Epithelial cell of esophagus (primary cell): ENCODE measurements around the gene NUDT1.
A peak's percentile ranks its signal among the peaks of the same experiment; 100 is the strongest.

Experiments used
- DNase-seq: peaks from one replicate; pipeline ENCODE4 v3.0.0; 2010; ENCODE audit warnings: low read depth
- H3K4me3 ChIP-seq: 2 replicates; pipeline ENCODE4 v1.5.1; 2011; ENCODE audit warnings: mild to moderate bottlenecking, low read length, control low read depth
- TF ChIP-seq, protein P1 (sequence below): IDR thresholded peaks from 2 replicates; pipeline ENCODE4 v1.5.1; 2011; ENCODE audit warnings: low read depth, mild to moderate bottlenecking, low read length, control low read depth, inconsistent platforms; ENCODE audit not compliant: insufficient read depth; ENCODE audit errors: missing control alignments

NUDT1 gene

DNA sequence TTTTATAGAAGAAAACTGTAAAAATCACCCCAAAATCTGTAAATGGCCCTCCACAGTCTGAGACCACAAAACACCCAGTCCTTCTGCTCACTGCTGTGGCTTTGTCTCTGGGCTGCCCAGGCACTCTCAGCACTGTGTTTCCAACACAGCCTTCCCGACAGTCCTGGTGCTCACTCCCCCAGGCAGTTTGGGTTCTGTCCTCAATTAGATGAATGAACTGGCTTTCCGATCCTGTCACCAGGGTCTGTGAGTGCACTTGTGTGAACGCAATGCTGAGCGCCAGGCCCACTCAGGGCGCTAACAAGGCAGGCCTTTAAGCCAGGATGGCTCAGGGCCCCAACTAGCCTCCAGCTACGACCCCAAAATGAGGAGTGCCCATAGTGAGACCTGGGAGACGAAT lies 12.6 kb upstream of the NUDT1 start:
- DNase-seq = no peak
- TF ChIP-seq, protein P1, sequence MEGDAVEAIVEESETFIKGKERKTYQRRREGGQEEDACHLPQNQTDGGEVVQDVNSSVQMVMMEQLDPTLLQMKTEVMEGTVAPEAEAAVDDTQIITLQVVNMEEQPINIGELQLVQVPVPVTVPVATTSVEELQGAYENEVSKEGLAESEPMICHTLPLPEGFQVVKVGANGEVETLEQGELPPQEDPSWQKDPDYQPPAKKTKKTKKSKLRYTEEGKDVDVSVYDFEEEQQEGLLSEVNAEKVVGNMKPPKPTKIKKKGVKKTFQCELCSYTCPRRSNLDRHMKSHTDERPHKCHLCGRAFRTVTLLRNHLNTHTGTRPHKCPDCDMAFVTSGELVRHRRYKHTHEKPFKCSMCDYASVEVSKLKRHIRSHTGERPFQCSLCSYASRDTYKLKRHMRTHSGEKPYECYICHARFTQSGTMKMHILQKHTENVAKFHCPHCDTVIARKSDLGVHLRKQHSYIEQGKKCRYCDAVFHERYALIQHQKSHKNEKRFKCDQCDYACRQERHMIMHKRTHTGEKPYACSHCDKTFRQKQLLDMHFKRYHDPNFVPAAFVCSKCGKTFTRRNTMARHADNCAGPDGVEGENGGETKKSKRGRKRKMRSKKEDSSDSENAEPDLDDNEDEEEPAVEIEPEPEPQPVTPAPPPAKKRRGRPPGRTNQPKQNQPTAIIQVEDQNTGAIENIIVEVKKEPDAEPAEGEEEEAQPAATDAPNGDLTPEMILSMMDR = no peak
- H3K4me3 ChIP-seq = no peak overlapping the region

DNA sequence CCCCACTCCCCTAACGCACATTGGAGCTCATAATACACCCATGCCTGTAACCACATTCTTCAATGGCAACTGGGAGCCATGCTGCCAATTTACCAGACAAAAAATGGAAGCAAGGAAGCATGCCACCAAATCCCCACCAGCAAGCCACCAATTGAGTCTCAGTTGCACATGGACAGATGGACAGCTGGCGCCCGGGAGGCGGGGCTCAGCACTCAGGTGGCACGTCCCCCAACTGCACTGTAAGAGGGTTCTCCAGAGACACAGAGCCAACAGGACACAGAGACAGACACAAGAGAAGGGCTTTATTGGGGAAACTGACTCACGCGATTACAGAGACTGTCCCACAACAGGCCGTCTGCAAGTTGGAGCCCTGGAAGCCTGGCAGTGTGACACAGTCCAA lies 11.8 kb upstream of the NUDT1 start:
- no peak for DNase-seq
- H3K4me3 ChIP-seq = no peak overlapping the region
- TF ChIP-seq, protein P1 = no peak

DNA sequence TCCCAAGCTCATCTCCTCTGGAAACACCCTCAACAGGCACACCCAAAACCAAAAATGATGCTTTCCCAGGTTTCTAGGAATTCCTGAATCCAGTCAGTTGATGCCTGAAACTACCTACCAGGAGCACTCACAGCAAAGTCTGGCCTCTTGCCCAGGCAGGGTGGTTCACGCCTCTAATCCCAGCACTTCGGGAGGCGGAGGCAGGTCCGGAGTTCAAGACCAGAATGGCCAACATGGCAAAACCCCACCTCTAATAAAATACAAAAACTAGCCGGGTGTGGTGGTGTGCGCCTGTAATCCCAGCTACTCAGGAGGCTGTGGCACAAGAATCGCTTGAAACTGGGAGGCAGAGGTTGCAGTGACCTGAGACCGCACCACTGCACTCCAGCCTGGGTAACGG lies 11.1 kb upstream of the NUDT1 start:
- H3K4me3 ChIP-seq = no peak overlapping the region
- TF ChIP-seq, protein P1 = no peak
- DNase-seq = no peak

DNA sequence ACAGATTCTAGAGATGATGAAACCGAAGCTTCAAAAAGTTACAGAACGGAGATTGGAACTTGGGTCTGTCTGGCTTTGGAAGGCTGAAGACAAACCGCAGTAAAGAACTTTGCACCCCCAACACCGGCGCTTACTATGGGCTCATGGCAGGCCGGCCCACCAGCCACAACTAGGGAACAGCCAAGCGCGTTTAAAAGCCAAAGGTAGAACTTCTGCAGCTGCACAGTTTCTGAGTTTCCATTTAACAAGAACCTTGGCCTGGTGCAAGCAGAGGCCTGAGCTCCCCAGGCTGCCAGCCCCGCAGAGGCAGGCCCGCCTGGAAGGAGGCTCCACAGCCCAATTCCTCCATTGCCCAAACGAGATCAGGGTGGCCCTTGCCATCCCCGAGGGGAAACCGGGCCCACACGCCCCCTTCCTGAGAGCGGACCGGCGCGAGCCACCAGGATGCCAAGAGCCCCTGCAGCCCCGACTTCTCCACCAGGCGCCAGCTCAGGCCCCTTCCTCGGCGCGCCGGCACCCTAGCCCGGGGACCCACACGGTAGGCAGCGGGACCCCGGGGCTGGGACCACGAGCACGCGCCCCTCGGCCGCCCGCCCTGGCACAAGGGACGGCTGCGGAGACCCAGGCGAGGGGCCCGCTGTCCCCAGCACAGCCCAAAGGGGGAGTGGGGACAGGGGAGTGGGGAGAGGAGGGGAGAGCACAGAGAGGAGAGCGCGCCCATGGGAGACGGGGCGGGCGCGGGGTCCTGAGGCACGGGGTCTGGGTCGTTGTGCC lies 9.8 kb upstream of the NUDT1 start:
- no peak for DNase-seq
- TF ChIP-seq, protein P1 = no peak
- peak overlapping the region; percentile 65 for H3K4me3 ChIP-seq

DNA sequence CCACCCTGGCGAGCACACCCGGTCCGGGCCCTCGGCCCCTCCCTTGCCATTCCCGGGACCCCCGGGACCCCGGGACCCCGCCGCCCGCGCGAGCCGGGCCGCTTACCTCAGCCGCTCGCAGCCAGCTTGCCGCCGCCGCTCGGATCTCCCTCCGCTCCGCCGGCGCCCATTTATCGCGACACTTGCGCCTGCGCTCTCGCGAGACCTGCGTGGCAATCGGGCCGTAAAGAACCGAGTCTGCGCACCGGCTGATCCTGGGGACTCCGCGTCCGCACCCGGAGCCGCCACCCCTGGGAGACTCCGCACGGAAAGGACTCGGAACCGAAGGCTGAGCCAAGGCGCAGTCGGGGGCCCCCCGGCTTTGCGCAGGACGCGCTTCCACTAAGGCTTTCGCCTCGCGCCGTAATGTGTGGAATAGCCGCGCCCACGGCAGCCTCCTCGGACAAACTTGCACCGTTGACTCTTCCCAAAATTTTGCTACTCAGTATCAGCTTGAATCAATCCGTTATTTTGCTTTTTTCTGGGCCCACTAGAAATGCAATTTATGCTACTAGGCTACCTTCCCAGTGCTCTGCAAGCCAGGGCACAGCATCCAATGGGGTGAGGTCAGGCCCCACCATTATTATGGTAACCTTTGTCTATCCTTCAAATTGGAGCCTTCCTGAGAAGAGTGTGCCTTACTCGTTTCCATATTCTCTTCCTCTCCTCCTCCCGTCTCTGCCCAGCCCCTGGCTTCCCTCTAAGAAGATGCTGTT lies 9.1 kb upstream of the NUDT1 start, which contains the start of gene MAD1L1:
Gene MAD1L1 (minus strand): TSS at position 180 of the 755 bp plus-strand sequence. CDS start 2,812 bp downstream, outside the sequence.
- peak within 1 kb of the TSS; percentile 65 for H3K4me3 ChIP-seq
- DNase-seq = peak; percentile 90
- TF ChIP-seq, protein P1 = no peak

DNA sequence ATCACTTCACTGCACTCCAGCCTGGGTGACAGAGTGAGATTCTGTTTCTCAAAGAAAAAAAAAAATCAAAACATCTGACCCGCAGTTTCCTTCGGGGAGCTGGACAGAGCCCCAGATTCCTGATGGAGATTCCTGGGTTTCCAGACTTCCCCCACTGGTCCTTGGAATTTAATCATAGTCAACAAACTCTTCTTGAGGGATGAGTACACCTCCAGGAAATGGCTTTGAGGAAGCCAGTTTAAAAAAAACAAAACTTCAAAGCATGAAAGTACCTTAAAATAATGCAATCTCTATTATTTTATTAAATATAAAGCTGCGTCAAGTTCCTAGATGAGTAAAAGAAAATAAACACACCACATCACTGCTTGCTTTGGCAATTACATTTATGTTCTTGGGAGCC lies 8.1 kb upstream of the NUDT1 start:
- H3K4me3 ChIP-seq = no peak overlapping the region
- no peak for DNase-seq
- TF ChIP-seq, protein P1 = no peak
